ENCODE measurements around the gene SLC6A20. TPM values are rescaled to one million over a fixed set of nuclear protein-coding genes. Genes with fewer than 3 reads are reported as not detected.

SLC6A20 gene
- total RNA-seq, 1 donor, result not detected

GRCh38 chr3:45817831-45818522, 21.6 kb upstream of the SLC6A20 start:
- no peak overlapping the region for H3K4me3 ChIP-seq (ENCODE audit: low read depth, low read length)
- DNase-seq (ENCODE audit: low read depth), result peak; percentile 97
- no peak for TF ChIP-seq CTCF (IDR thresholded peaks at IDR 0.05; ENCODE audit: insufficient read depth, low read length)

GRCh38 chr3:45816544-45816943, 20.2 kb upstream of the SLC6A20 start:
- TF ChIP-seq CTCF (IDR thresholded peaks at IDR 0.05; ENCODE audit: insufficient read depth, low read length), result no peak
- no peak overlapping the region for H3K4me3 ChIP-seq (ENCODE audit: low read depth, low read length)
- peak; percentile 52 for DNase-seq (ENCODE audit: low read depth)

- TF ChIP-seq CTCF (IDR thresholded peaks at IDR 0.05; ENCODE audit: insufficient read depth, low read length), result no peak
- no peak for DNase-seq (ENCODE audit: low read depth)
Measured at GRCh38 chr3:45814322-45814721, 18.0 kb upstream of the SLC6A20 start.

GRCh38 chr3:45807681-45808540, 11.6 kb upstream of the SLC6A20 start:
- no peak overlapping the region for H3K4me3 ChIP-seq (ENCODE audit: low read depth, low read length)
- TF ChIP-seq CTCF (IDR thresholded peaks at IDR 0.05; ENCODE audit: insufficient read depth, low read length), result no peak
- no peak for DNase-seq (ENCODE audit: low read depth)

More at GRCh38 chr3:45814322-45814721, 18.0 kb upstream of the SLC6A20 start:
- no peak overlapping the region for H3K4me3 ChIP-seq (ENCODE audit: low read depth, low read length)

- TF ChIP-seq CTCF (IDR thresholded peaks at IDR 0.05; ENCODE audit: insufficient read depth, low read length), result no peak
- DNase-seq (ENCODE audit: low read depth), result no peak
- H3K4me3 ChIP-seq (ENCODE audit: low read depth, low read length), result no peak overlapping the region
Measured at GRCh38 chr3:45807133-45807532, 10.8 kb upstream of the SLC6A20 start.

GRCh38 chr3:45806072-45806471, 9.7 kb upstream of the SLC6A20 start:
- H3K4me3 ChIP-seq (ENCODE audit: low read depth, low read length), result no peak overlapping the region
- DNase-seq (ENCODE audit: low read depth), result no peak
- TF ChIP-seq CTCF (IDR thresholded peaks at IDR 0.05; ENCODE audit: insufficient read depth, low read length), result no peak

All from fibroblast of the aortic adventitia (primary cell).